Adipose tissue (tissue), 3 donors: Measurements from ENCODE around the gene COA7. TPM values are rescaled to one million over a fixed set of nuclear protein-coding genes. Genes with fewer than 3 reads are reported as not detected.

Experiments
- H3K27ac ChIP-seq: one replicate; pipeline ENCODE4 v1.5.1; 2013; ENCODE audit warnings: low read depth, low read length
- WGBS, 3 donors: extraction: QIAGEN DNeasy Blood & Tissue Kit; methylation state at CpG; one replicate each; pipeline ENCODE4 v1.1.7; 2013; 5-methylcytosine and 5-hydroxymethylcytosine counted together
- polyA plus RNA-seq, 3 donors: library from polyadenylated mRNA; stranded (reverse); fragments of 200-250 nt; gene quantifications; one replicate each; pipeline ENCODE4 v1.2.3, GENCODE V29; 2013
- donor health status: healthy with polysubstance abuse.
- donor health status: Bipolar disorder and iron deficiency.
- donor health status: healthy.

The COA7 gene
- polyA plus RNA-seq, 3 donors, result 6.8 to 13.2 (median 8.9) TPM

GRCh38 chr1:52677076-52677806, 20.9 kb downstream of the COA7 start:
- 54 to 58% (median 56%) methylated on average over 6 of the region's 6 CpGs for WGBS, 3 donors
- H3K27ac ChIP-seq, result no peak overlapping the region

GRCh38 chr1:52676249-52676903, 21.8 kb downstream of the COA7 start:
- no peak overlapping the region for H3K27ac ChIP-seq
- WGBS, 3 donors, result 64 to 79% (median 70%) methylated on average over 8 of the region's 8 CpGs

GRCh38 chr1:52674497-52675384, 23.4 kb downstream of the COA7 start:
- H3K27ac ChIP-seq, result no peak overlapping the region
- 69 to 75% (median 73%) methylated on average over 6 of the region's 6 CpGs for WGBS, 3 donors

GRCh38 chr1:52673513-52673912, 24.6 kb downstream of the COA7 start:
- 86 to 93% (median 90%) methylated on average over 4 of the region's 4 CpGs for WGBS, 3 donors
- H3K27ac ChIP-seq, result no peak overlapping the region

GRCh38 chr1:52672946-52673345, 25.2 kb downstream of the COA7 start:
- WGBS, 3 donors, result 22 to 60% (median 28%) methylated on average over 1 of the region's 1 CpG
- no peak overlapping the region for H3K27ac ChIP-seq

- H3K27ac ChIP-seq, result no peak overlapping the region
- WGBS, 3 donors, result 79 to 85% (median 83%) methylated on average over 2 of the region's 2 CpGs
Observed at GRCh38 chr1:52670604-52671003, 27.5 kb downstream of the COA7 start.

GRCh38 chr1:52669696-52670095, 28.5 kb downstream of the COA7 start:
- 92 to 100% (median 96%) methylated on average over 1 of the region's 1 CpG for WGBS, 3 donors
- H3K27ac ChIP-seq, result no peak overlapping the region

- no peak overlapping the region for H3K27ac ChIP-seq
- WGBS, 3 donors, result 90 to 98% (median 94%) methylated on average over 2 of the region's 2 CpGs
Observed at GRCh38 chr1:52668711-52669110, 29.4 kb downstream of the COA7 start.

GRCh38 chr1:52667984-52668383, 30.2 kb downstream of the COA7 start:
- no peak overlapping the region for H3K27ac ChIP-seq
- 86% methylated on average over 3 of the region's 3 CpGs for WGBS, 3 donors

GRCh38 chr1:52667290-52667689, 30.9 kb downstream of the COA7 start:
- no peak overlapping the region for H3K27ac ChIP-seq
- 73 to 84% (median 81%) methylated on average over 5 of the region's 5 CpGs for WGBS, 3 donors

GRCh38 chr1:52665006-52665941, 32.9 kb downstream of the COA7 start:
- 81 to 87% (median 84%) methylated on average over 8 of the region's 8 CpGs for WGBS, 3 donors
- no peak overlapping the region for H3K27ac ChIP-seq

GRCh38 chr1:52663716-52664115, 34.4 kb downstream of the COA7 start:
- 86 to 91% (median 89%) methylated on average over 5 of the region's 5 CpGs for WGBS, 3 donors
- H3K27ac ChIP-seq, result no peak overlapping the region

GRCh38 chr1:52662645-52663313, 35.4 kb downstream of the COA7 start:
- no peak overlapping the region for H3K27ac ChIP-seq
- 37 to 47% (median 42%) methylated on average over 13 of the region's 13 CpGs for whole genome bisulfite sequencing, 3 donors

GRCh38 chr1:52660807-52661206, 37.3 kb downstream of the COA7 start:
- no peak overlapping the region for H3K27ac ChIP-seq
- WGBS, 3 donors, result 59 to 69% (median 59%) methylated on average over 3 of the region's 3 CpGs

GRCh38 chr1:52659851-52660596, 38.1 kb downstream of the COA7 start:
- H3K27ac ChIP-seq, result no peak overlapping the region
- WGBS, 3 donors, result 67 to 71% (median 69%) methylated on average over 13 of the region's 13 CpGs

GRCh38 chr1:52659356-52659755, 38.8 kb downstream of the COA7 start:
- 93 to 99% (median 96%) methylated on average over 3 of the region's 3 CpGs for WGBS, 3 donors
- no peak overlapping the region for H3K27ac ChIP-seq

- 89 to 97% (median 94%) methylated on average over 1 of the region's 1 CpG for WGBS, 3 donors
- H3K27ac ChIP-seq, result no peak overlapping the region
Observed at GRCh38 chr1:52658795-52659194, 39.4 kb downstream of the COA7 start.
